Activated naive CD4-positive, alpha-beta T cell treated with anti-CD3 and anti-CD28 coated beads, Interleukin-2, amount 50 U/mL, for 72 hours (primary cell): Measurements from ENCODE around the gene BCAP31. TPM values are rescaled to one million over a fixed set of nuclear protein-coding genes. Genes with fewer than 3 reads are reported as not detected.
"Not testable (repeated sequence)": the region's sequence is repeated elsewhere in the genome, so short reads cannot be mapped to it uniquely, and the experiment has no call there.

Experiments used
- ATAC-seq, 2 donors: fragments of 150-1000 bp; cut with Tn5 transposase; 2 replicates each; pipeline ENCODE4 v1.10.0; 2021; ENCODE audit warnings: mild to moderate bottlenecking in 2 of 2, moderate library complexity in 2 of 2
- DNase-seq, 2 donors: peaks; one replicate each; pipeline ENCODE4 v3.0.0; 2021 to 2022; ENCODE audit warnings: low spot score in 2 of 2
- H3K27ac Mint-ChIP-seq, 2 donors: one replicate each; pipeline ENCODE4 v1.8.0; 2022; ENCODE audit warnings: mild to moderate bottlenecking in 2 of 2, mixed read lengths in 2 of 2
- H3K36me3 Mint-ChIP-seq, 2 donors: one replicate each; pipeline ENCODE4 v1.8.0; 2022; ENCODE audit warnings: mixed read lengths in 2 of 2
- H3K9me3 Mint-ChIP-seq, 2 donors: one replicate each; pipeline ENCODE4 v1.8.0; 2022; ENCODE audit warnings: mixed read lengths in 2 of 2
- total RNA-seq, 2 donors: library from RNA; stranded (reverse); gene quantifications; one replicate each; pipeline ENCODE4 v1.2.3, GENCODE V29; 2022

The BCAP31 gene
- total RNA-seq, 2 donors from 2014 or later = 67.4 to 92.7 TPM

GRCh38 chrX:153684467-153685155 is 39.6 kb downstream of the BCAP31 start:
- no peaks in the 10 kb centered on the region for H3K9me3 Mint-ChIP-seq
- H3K36me3 Mint-ChIP-seq = no peaks in the 10 kb centered on the region
- ATAC-seq = no peak
- no peak overlapping the region for H3K27ac Mint-ChIP-seq
- peak in 1 of 2 donors; percentile 14 for DNase-seq

DNA sequence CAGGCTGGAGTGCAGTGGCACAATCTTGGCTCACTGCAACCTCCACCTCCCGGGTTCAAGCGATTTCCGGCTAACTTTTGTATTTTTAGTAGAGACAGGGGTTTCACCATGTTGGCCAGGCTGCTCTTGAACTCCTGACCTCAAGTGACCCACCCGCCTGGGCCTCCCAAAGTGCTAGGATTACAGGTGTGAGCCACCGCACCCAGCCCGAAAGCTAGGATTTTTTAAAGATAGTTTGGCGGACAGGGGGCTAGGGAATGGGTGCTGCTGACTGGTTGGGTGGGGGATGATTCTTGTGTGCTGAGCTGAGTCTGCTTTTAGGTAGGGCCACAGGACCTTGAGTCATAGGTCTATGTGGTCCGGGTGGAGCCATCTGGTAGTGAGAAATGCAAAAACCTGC is 40.7 kb downstream of the BCAP31 start:
- not testable (repeated sequence) for ATAC-seq, H3K27ac Mint-ChIP-seq, H3K9me3 Mint-ChIP-seq, H3K36me3 Mint-ChIP-seq, DNase-seq

DNA sequence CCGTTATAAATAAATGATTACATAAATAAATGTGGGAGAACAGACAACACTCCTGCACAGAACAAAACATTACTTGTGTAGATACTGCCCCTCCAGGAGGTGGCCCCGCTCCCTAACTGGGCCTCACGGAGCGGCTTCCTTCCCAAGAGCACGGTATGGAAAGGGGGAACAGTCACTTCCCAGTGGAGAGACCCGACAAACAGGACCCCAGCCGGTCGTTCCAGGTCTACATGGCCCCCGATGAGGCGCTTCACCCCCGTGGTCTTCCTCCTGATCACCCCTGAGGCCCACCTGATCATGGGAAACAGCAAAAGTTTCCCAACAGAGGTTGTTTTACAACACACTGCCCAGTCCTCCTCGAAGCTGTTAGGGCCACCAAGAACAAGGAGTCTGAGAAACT is 43.0 kb downstream of the BCAP31 start:
- H3K36me3 Mint-ChIP-seq = no peaks in the 10 kb centered on the region
- H3K9me3 Mint-ChIP-seq = no peaks in the 10 kb centered on the region
- H3K27ac Mint-ChIP-seq = no peak overlapping the region
- no peak for ATAC-seq
- no peak for DNase-seq

GRCh38 chrX:153674219-153674851 is 49.9 kb downstream of the BCAP31 start:
- Mint-ChIP-seq H3K27ac (no peak overlapping the region), H3K9me3 (no peaks in the 10 kb centered on the region), H3K36me3 (no peaks in the 10 kb centered on the region)
- no peak for DNase-seq
- no peak for ATAC-seq

GRCh38 chrX:153673428-153674218 is 50.6 kb downstream of the BCAP31 start, which contains the start of gene PNCK:
Gene PNCK, minus strand, starts transcription at chrX:153673813. Its CDS starts 737 bp downstream, at chrX:153673076.
- H3K36me3 Mint-ChIP-seq = no peaks in the 10 kb centered on the region
- H3K27ac Mint-ChIP-seq = no peak within 1 kb of the TSS
- no peaks in the 10 kb centered on the region for H3K9me3 Mint-ChIP-seq
- ATAC-seq (no peak), DNase-seq (no peak)

DNA sequence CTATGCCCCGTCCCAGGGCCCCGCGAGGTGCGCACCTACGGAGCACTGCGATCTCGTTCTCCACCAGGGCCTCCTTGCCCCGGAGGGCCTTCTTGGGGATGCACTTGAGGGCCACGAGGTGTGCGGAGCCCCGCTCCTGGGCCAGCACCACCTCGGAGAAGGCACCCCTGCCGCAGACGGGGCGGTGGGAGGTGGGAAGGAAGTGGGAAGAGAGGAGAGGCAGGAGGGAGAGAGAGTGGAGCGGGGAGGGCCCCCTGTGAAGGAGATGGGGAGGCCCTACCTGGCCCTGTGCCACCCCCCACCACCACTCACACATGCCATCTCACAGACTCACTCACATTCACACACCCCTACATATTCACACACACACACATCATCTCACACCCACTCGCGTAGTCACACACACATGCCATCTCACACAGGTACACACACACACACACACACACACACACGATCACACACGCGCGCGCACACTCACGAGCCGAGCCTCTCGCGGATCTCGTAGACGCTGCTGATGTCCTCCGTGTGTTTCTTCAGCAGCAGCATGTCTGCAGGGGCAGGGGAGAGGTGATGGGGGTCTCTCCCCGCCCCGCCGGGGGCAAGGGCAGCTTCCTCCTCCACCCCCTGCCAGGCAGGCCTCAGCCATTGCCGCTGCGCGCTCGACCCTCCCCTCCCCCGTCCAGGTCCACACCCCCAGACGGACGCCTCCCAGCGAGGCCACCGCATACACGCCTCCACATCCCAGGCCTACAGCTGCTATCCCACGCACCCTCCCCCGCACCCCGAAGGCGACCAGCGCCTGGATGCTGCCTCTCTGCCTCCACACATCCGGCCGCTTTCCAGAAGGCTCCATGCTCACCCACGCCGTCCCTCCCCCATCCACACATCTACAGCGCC is 51.4 kb downstream of the BCAP31 start:
- no peaks in the 10 kb centered on the region for H3K9me3 Mint-ChIP-seq
- no peak for ATAC-seq
- peak overlapping the region in 1 of 2 donors; percentile 22 for H3K27ac Mint-ChIP-seq

DNA sequence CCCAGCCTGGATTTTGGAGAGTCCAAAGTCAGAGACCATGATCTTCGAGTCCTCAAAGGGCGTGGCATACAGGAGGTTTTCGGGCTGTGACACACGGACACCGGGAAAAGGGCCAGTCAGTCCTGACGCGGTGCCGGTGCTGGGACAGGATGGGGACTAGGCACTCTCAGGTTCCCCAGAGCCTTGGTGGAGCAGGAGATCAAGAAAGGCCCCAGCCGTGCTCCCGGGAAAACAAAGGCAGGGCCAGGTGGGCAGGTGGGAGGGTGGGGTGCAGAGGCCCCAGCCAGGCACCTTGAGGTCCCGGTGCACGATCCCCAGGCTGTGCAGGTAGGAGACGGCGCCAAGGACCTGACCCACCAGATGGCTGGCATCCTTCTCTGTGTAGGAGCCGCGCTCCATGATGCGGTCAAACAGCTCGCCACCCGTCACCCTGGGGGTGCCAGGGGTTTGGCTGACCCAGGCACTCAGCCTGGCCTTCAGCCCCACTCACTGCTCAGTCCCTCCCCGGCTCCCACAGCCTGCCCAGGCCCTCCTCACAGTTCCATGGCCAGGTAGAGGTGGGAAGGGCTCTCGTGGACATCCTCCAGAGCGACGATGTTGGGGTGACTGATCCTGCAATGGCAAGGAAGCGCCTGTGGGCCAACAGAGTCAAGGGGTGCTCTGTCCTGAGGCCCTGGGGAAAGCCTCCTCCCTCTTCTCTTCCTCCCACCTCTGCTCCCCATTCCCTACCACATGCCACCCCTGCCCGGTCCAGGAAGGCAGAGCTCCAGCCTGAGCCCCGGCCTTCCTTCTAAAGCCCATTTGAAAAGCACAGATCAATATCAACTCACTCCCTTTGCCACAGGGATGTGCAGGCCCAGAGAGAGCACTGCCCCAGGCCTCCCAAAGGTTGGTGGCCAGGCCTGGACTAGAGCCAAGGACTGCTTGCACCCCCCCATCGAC is 52.3 kb downstream of the BCAP31 start:
- no peaks in the 10 kb centered on the region for H3K9me3 Mint-ChIP-seq
- H3K36me3 Mint-ChIP-seq = no peaks in the 10 kb centered on the region
- ATAC-seq (no peak), DNase-seq (no peak)
- peak overlapping the region in 1 of 2 donors; percentile 22 for H3K27ac Mint-ChIP-seq

More for the DNA sequence above, 51.4 kb downstream of the BCAP31 start:
- DNase-seq = no peak
- no peaks in the 10 kb centered on the region for H3K36me3 Mint-ChIP-seq

DNA sequence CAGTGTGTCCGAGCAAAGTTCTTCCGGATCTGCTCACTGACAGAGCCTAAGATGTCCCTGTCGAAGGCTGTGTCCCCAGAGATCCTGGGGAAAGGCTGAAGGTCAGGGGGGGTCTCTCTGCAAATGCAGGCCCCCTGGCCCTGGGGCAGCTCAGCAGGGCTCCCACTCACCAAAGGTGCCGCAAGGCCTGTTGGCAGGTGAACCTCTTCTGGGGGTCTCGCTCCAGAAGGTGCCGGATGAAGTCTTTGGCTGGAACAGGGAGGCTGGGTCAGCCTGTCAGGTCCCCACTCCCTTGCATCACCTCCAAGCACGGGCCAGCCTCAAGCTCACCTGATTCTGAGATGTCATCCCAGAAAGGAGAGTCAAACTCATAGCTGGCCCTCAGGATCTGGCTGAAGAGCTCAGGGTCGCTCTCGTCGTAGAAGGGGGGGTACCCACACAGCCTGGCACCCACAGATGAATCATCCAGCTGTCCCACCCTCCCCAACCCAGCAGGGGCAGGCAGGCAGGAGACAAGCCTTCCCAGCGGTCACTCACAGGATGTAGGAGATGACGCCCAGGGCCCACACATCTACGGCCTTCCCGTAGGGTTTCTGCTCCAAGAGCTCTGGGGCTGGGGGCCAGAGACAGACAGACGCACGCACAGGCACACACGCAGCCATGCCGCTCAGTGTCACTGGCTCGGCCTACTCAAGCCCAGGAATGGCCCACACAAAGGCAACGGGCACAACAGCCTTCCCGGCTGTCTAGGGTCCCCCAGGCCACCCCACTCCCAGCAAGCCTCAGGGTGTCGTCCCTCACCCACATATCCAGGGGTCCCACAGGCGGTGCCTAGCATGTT is 53.2 kb downstream of the BCAP31 start:
- Mint-ChIP-seq H3K27ac (no peak overlapping the region), H3K9me3 (no peaks in the 10 kb centered on the region), H3K36me3 (no peaks in the 10 kb centered on the region)
- ATAC-seq (no peak), DNase-seq (no peak)

- Mint-ChIP-seq H3K36me3 (no peaks in the 10 kb centered on the region), H3K9me3 (no peaks in the 10 kb centered on the region), H3K27ac (no peak overlapping the region)
- DNase-seq (no peak), ATAC-seq (no peak)
Measured at GRCh38 chrX:153669901-153670731, 54.1 kb downstream of the BCAP31 start.

GRCh38 chrX:153669174-153669890 is 54.9 kb downstream of the BCAP31 start:
- peak in 1 of 2 donors; percentile 54 for DNase-seq
- no peaks in the 10 kb centered on the region for H3K9me3 Mint-ChIP-seq
- H3K27ac Mint-ChIP-seq = no peak overlapping the region

GRCh38 chrX:153668423-153669173 is 55.6 kb downstream of the BCAP31 start:
- Mint-ChIP-seq H3K27ac (no peak overlapping the region), H3K36me3 (no peaks in the 10 kb centered on the region), H3K9me3 (no peaks in the 10 kb centered on the region)
- ATAC-seq (no peak), DNase-seq (no peak)

More at GRCh38 chrX:153669174-153669890, 54.9 kb downstream of the BCAP31 start:
- H3K36me3 Mint-ChIP-seq = no peaks in the 10 kb centered on the region
- ATAC-seq = peak; percentile 60 to 61

DNA sequence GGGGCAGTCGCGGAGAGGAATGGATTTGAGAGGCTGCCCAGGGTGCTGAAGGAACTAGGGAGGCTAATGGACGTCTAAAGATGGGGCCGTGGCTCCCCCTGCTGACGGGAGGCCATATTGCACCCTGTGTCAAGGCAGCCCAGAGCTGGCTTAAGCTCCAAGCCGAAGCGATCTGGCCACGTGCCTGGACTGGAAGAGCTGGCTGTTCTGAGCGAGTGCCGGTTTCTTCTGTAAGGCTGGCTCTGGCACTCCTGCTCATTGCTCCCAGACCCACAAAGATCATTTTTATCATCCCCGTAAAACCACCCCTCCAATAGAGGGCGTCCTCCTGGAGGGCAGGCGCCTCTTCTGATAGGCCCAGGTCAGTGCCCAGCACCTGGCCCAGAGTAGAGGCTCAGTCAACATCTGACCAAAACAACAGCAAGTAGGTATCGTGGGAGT is 56.2 kb downstream of the BCAP31 start:
- Mint-ChIP-seq H3K36me3 (no peaks in the 10 kb centered on the region), H3K27ac (no peak overlapping the region), H3K9me3 (no peaks in the 10 kb centered on the region)
- peak; percentile 82 to 87 for ATAC-seq
- DNase-seq = peak in 1 of 2 donors; percentile 81
